H1 (cell line): ENCODE measurements around the gene RNF41.

Experiments used
- CBX8 ChIP-seq: fragments of 300-800, 300-1000 bp; sonication (generic); IDR thresholded peaks from 2 replicates; pipeline ENCODE4 v1.7.1; 2016; ENCODE audit warnings: low read depth, low read length, borderline replicate concordance
- CEBPB ChIP-seq: IDR thresholded peaks from 2 replicates; pipeline ENCODE4 v1.6.1; 2012; ENCODE audit warnings: low read depth, low read length
- CREB1 ChIP-seq: IDR thresholded peaks from 2 replicates; pipeline ENCODE4 v1.6.1; 2012; ENCODE audit warnings: inconsistent platforms
- CTCF ChIP-seq, 3 experiments: IDR thresholded peaks; 1 replicate in 2 of 3; 2 replicates in 1 of 3; pipeline versions ENCODE4 v1.5.1 to v1.6.1; 2011; ENCODE audit warnings: low read length in 3 of 3, mild to moderate bottlenecking in 3 of 3, inconsistent platforms in 2 of 3, low read depth in 1 of 3, moderate library complexity in 1 of 3; ENCODE audit not compliant: insufficient read depth in 1 of 3; ENCODE audit errors: control extremely low read depth in 1 of 3
- EP300 ChIP-seq, 2 experiments: IDR thresholded peaks; 1 replicate in 1 of 2; 2 replicates in 1 of 2; pipeline ENCODE4 v1.6.1; 2011 to 2012; ENCODE audit warnings: low read depth in 2 of 2, low read length in 2 of 2, mild to moderate bottlenecking in 2 of 2, borderline replicate concordance in 1 of 2, inconsistent platforms in 1 of 2, moderate library complexity in 1 of 2
- GABPA ChIP-seq: IDR thresholded peaks from 2 replicates; pipeline ENCODE4 v1.6.1; 2011; ENCODE audit warnings: mild to moderate bottlenecking, low read length, moderate library complexity, borderline replicate concordance; ENCODE audit not compliant: insufficient read depth
- HDAC2 ChIP-seq, 2 experiments: fragments of 300-600 bp in 1 of 2; sonication (generic) in 1 of 2; IDR thresholded peaks; 2 replicates each; pipeline ENCODE4 v1.6.1; 2011 to 2012; ENCODE audit warnings: low read depth in 2 of 2, low read length in 2 of 2, mild to moderate bottlenecking in 2 of 2, moderate library complexity in 2 of 2, borderline replicate concordance in 1 of 2, inconsistent platforms in 1 of 2
- POLR2A ChIP-seq, 2 experiments: IDR thresholded peaks; 1 replicate in 1 of 2; 2 replicates in 1 of 2; pipeline ENCODE4 v1.6.1; 2011; ENCODE audit warnings: low read depth in 2 of 2, low read length in 2 of 2, mild to moderate bottlenecking in 2 of 2; ENCODE audit errors: control extremely low read depth in 1 of 2
- POLR2AphosphoS5 ChIP-seq: IDR thresholded peaks from 2 replicates; pipeline ENCODE4 v1.6.1; 2011; ENCODE audit warnings: low read depth, low read length
- RNF2 ChIP-seq: fragments of 200-900, 300-1000 bp; sonication (generic); IDR thresholded peaks from 2 replicates; pipeline ENCODE4 v1.7.1; 2016; ENCODE audit warnings: borderline replicate concordance, low read depth, mild to moderate bottlenecking, antibody characterized with exemption, low read length; ENCODE audit not compliant: poor library complexity, severe bottlenecking; ENCODE audit errors: missing control alignments
- SIRT6 ChIP-seq: IDR thresholded peaks from one replicate; pipeline ENCODE4 v1.7.1; 2012; ENCODE audit warnings: low read length, inconsistent platforms
- SP2 ChIP-seq: IDR thresholded peaks from 2 replicates; pipeline ENCODE4 v1.6.1; 2012; ENCODE audit warnings: mild to moderate bottlenecking, low read length, inconsistent platforms

DNA sequence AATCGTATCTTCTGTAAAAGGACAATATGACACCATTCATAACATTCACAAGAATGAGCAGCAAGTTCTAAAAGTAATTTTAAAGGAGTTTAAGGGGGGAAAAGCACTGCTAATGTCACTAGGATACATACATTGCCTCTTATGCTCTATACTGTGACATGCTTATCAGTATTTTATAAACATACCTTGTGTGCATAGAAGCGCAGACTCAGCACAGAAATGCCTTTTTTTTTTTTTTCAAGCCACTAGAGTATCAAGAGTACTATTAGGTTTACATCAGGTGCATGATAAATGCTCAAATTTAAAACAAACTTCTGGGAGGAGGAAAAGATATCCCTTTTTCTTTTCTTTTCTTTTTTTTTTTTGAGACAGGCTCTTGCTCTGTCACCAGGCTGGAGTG is 18.9 kb downstream of the RNF41 start:
- TF ChIP-seq POLR2AphosphoS5 (no peak), GABPA (no peak), HDAC2 (IDR thresholded peaks at IDR 0.05; ENCODE audit: borderline replicate concordance in 1 of 2, low read depth in 2 of 2, low read length in 2 of 2) (no peak), EP300 (IDR thresholded peaks at IDR 0.05; ENCODE audit: borderline replicate concordance in 1 of 2, low read depth in 2 of 2, low read length in 2 of 2) (no peak), CTCF (IDR thresholded peaks at IDR 0.05; ENCODE audit: control extremely low read depth in 1 of 3, insufficient read depth in 1 of 3, low read depth in 1 of 3, low read length in 3 of 3) (no peak), CBX8 (no peak), SP2 (no peak), POLR2A (IDR thresholded peaks at IDR 0.05; ENCODE audit: control extremely low read depth in 1 of 2, low read depth in 2 of 2, low read length in 2 of 2) (no peak), RNF2 (no peak), SIRT6 (no peak), CEBPB (no peak), CREB1 (no peak)
